H1 (cell line): Measurements from ENCODE around the gene RBM15B. TPM values are rescaled to one million over a fixed set of nuclear protein-coding genes. Genes with fewer than 3 reads are reported as not detected.

Experiments
- ASH2L ChIP-seq: fragments of 200-600, 300-600 bp; sonication (generic); IDR thresholded peaks from one replicate; pipeline ENCODE4 v1.7.1; 2017; ENCODE audit warnings: low read length
- BACH1 ChIP-seq: IDR thresholded peaks from 2 replicates; pipeline ENCODE4 v1.6.1; 2012; ENCODE audit warnings: low read length, improper control_type of control experiment
- JUN ChIP-seq: IDR thresholded peaks from 2 replicates; pipeline ENCODE4 v1.6.1; 2011; ENCODE audit warnings: low read depth, mild to moderate bottlenecking, improper control_type of control experiment, low read length
- USF2 ChIP-seq: IDR thresholded peaks from 2 replicates; pipeline ENCODE4 v1.6.1; 2011; ENCODE audit warnings: low read length, improper control_type of control experiment
- polyA plus RNA-seq, 7 experiments: library from polyadenylated mRNA; depleted of rRNA in 3 of 7; stranded (reverse) in 5 of 7; unstranded in 2 of 7; fragments of >200 nt in 5 of 7; fragments of 200-250 nt in 2 of 7; gene quantifications; 1 replicate in 5 of 7; 2 replicates in 1 of 7; 4 replicates in 1 of 7; pipeline versions ENCODE4 v1.2.1 to v1.2.3, GENCODE V29; 2011 to 2013; ENCODE audit warnings: missing spikeins in 2 of 7, mixed read lengths in 2 of 7
- total RNA-seq: library from RNA; stranded (reverse); fragmentation: NEBNext Ultra II Directional; extraction: Animal tissue kit (Norgen Biotek cat#: 25700); gene quantifications from 2 replicates; pipeline ENCODE4 v1.2.1, GENCODE V29; 2021

The RBM15B gene
- total and polyA plus RNA-seq, 2 of the 8 experiments (the other 6 are each of a cell fraction or from before 2014, with no cell fraction given), result 22.2 to 59.1 TPM

GRCh38 chr3:51382947-51383578 is 8.0 kb upstream of the RBM15B start (continued):
- TF ChIP-seq BACH1, result no peak
- TF ChIP-seq ASH2L, result no peak
- TF ChIP-seq JUN, result no peak
- TF ChIP-seq USF2, result no peak
- TF ChIP-seq, all 59 proteins: peak for 0
